Neuronal stem cell (in vitro differentiated cells): ENCODE data around the gene CHST8.

Experiments
- DNase-seq: peaks from one replicate; pipeline ENCODE4 v3.0.0-alpha.2; 2013; ENCODE audit warnings: low spot score
- H2AFZ ChIP-seq: one replicate; pipeline ENCODE4 v1.6.1; 2013; ENCODE audit warnings: mild to moderate bottlenecking, low read length, inconsistent platforms
- H2AK5ac ChIP-seq: 2 replicates; pipeline ENCODE4 v1.6.1; 2013; ENCODE audit warnings: low read depth, mild to moderate bottlenecking, inconsistent platforms, low read length, moderate library complexity, mixed read lengths
- H2BK120ac ChIP-seq: 2 replicates; pipeline ENCODE4 v1.6.1; 2013; ENCODE audit warnings: low read depth, mild to moderate bottlenecking, inconsistent platforms, low read length, moderate library complexity, mixed read lengths
- H2BK12ac ChIP-seq: one replicate; pipeline ENCODE4 v1.6.1; 2013; ENCODE audit warnings: low read length, inconsistent platforms
- H2BK15ac ChIP-seq: 2 replicates; pipeline ENCODE4 v1.6.1; 2013; ENCODE audit warnings: mild to moderate bottlenecking, low read length, inconsistent platforms, mixed read lengths
- H2BK5ac ChIP-seq: one replicate; pipeline ENCODE4 v1.6.1; 2013; ENCODE audit warnings: inconsistent platforms, mild to moderate bottlenecking, low read length, moderate library complexity
- H3K14ac ChIP-seq: one replicate; pipeline ENCODE4 v1.6.1; 2013; ENCODE audit warnings: low read length, inconsistent platforms
- H3K18ac ChIP-seq: 2 replicates; pipeline ENCODE4 v1.6.1; 2013; ENCODE audit warnings: low read length, inconsistent platforms
- H3K23ac ChIP-seq: 2 replicates; pipeline ENCODE4 v1.6.1; 2013; ENCODE audit warnings: low read depth, mild to moderate bottlenecking, mixed read lengths, low read length, inconsistent platforms; ENCODE audit not compliant: poor library complexity
- H3K27ac ChIP-seq: replicated peaks from 3 replicates; pipeline ENCODE4 v1.5.1; 2013; ENCODE audit warnings: low read length, inconsistent platforms
- H3K27me3 ChIP-seq, 3 experiments: 2 replicates each; pipeline ENCODE4 v1.6.1; 2013; ENCODE audit warnings: low read length in 3 of 3, mild to moderate bottlenecking in 2 of 3, inconsistent platforms in 1 of 3, low read depth in 1 of 3, mixed read lengths in 1 of 3, moderate library complexity in 1 of 3; ENCODE audit not compliant: control insufficient read depth in 3 of 3, insufficient read depth in 3 of 3
- H3K36me3 ChIP-seq, 2 donors: replicated peaks in 1 of 2; 2 replicates each; pipeline ENCODE4 v1.6.1; 2013; ENCODE audit warnings: low read length in 2 of 2; ENCODE audit not compliant: control insufficient read depth in 2 of 2, insufficient read depth in 2 of 2
- H3K4ac ChIP-seq: 2 replicates; pipeline ENCODE4 v1.6.1; 2013; ENCODE audit warnings: inconsistent platforms, mild to moderate bottlenecking, low read length, moderate library complexity
- H3K4me1 ChIP-seq, 2 donors: 1 replicate in 1 of 2; 2 replicates in 1 of 2; pipeline ENCODE4 v1.6.1; 2013; ENCODE audit warnings: low read length in 2 of 2, low read depth in 1 of 2; ENCODE audit not compliant: control insufficient read depth in 2 of 2, insufficient read depth in 1 of 2
- H3K4me2 ChIP-seq: one replicate; pipeline ENCODE4 v1.6.1; 2013; ENCODE audit warnings: mild to moderate bottlenecking, low read length, inconsistent platforms; ENCODE audit not compliant: insufficient read depth, poor library complexity, severe bottlenecking
- H3K4me3 ChIP-seq, 2 donors: 2 replicates each; pipeline ENCODE4 v1.5.1; 2013; ENCODE audit warnings: low read length in 2 of 2, mild to moderate bottlenecking in 2 of 2, inconsistent platforms in 1 of 2, moderate library complexity in 1 of 2
- H3K79me1 ChIP-seq: one replicate; pipeline ENCODE4 v1.6.1; 2013; ENCODE audit warnings: low read depth, mild to moderate bottlenecking, inconsistent platforms, low read length, moderate library complexity
- H3K9ac ChIP-seq: one replicate; pipeline ENCODE4 v1.6.1; 2013; ENCODE audit warnings: mild to moderate bottlenecking, low read depth, low read length, inconsistent platforms; ENCODE audit not compliant: poor library complexity
- H3K9me3 ChIP-seq, 2 donors: replicated peaks in 1 of 2; 2 replicates each; pipeline versions ENCODE3 to v1.6.1; 2013; ENCODE audit warnings: low read length in 2 of 2, mild to moderate bottlenecking in 2 of 2, inconsistent platforms in 1 of 2, low read depth in 1 of 2, mixed read lengths in 1 of 2, moderate library complexity in 1 of 2; ENCODE audit not compliant: control insufficient read depth in 2 of 2, insufficient read depth in 1 of 2
- H4K8ac ChIP-seq: one replicate; pipeline ENCODE4 v1.6.1; 2013; ENCODE audit warnings: low read depth, mild to moderate bottlenecking, inconsistent platforms, low read length, moderate library complexity
- H4K91ac ChIP-seq: one replicate; pipeline ENCODE4 v1.6.1; 2013; ENCODE audit warnings: low read length, low read depth, mild to moderate bottlenecking, inconsistent platforms; ENCODE audit not compliant: poor library complexity
- WGBS, 2 donors: extraction: QIAGEN DNeasy Blood & Tissue Kit; methylation state at CpG; one replicate each; pipeline ENCODE4 v1.1.7; 2013; ENCODE audit warnings: missing lambda C conversion rate in 2 of 2, mixed read lengths in 1 of 2; ENCODE audit not compliant: insufficient read length in 2 of 2, insufficient replicate concordance in 1 of 2; ENCODE audit errors: extremely low coverage in 2 of 2; 5-methylcytosine and 5-hydroxymethylcytosine counted together

The CHST8 gene

GRCh38 chr19:33758541-33759013 is 136.8 kb downstream of the CHST8 start:
- Histone ChIP-seq H3K14ac (no peak overlapping the region), H4K91ac (no peak overlapping the region), H3K36me3 (no peaks in the 10 kb centered on the region), H3K23ac (peak overlapping the region; percentile 39), H4K8ac (peak overlapping the region; percentile 32), H3K4ac (no peak overlapping the region), H3K4me1 (peaks cover 2 to 3% of the 10 kb centered on the region in 2 donors), H3K27ac (no peak overlapping the region), H3K27me3 (peaks cover 0 to 6% (median 0%) of the 10 kb centered on the region in 3 experiments), H3K9me3 (peaks cover 0 to 5% of the 10 kb centered on the region in 2 donors), H3K4me2 (no peak overlapping the region), H3K9ac (no peak overlapping the region), H2BK12ac (no peak overlapping the region), H3K79me1 (no peaks in the 10 kb centered on the region), H2BK15ac (no peak overlapping the region), H2BK120ac (no peak overlapping the region), H2AFZ (peak overlapping the region; percentile 64), H3K18ac (no peak overlapping the region), H2AK5ac (peak overlapping the region; percentile 68), H3K4me3 (no peak overlapping the region), H2BK5ac (no peak overlapping the region)
- DNase-seq: no peak
- no CpG with 5 or more reads among the region's 12 CpGs for WGBS, 2 donors

GRCh38 chr19:33759356-33759755 is 137.6 kb downstream of the CHST8 start:
- WGBS, 2 donors: no CpG with 5 or more reads among the region's 7 CpGs
- H3K27ac ChIP-seq: no peak overlapping the region
- peaks cover 0 to 6% (median 0%) of the 10 kb centered on the region in 3 experiments for H3K27me3 ChIP-seq
- H3K9ac ChIP-seq: no peak overlapping the region
- peaks cover 0 to 5% of the 10 kb centered on the region in 2 donors for H3K9me3 ChIP-seq
- no peak overlapping the region for H2BK120ac ChIP-seq
- no peak overlapping the region for H2AK5ac ChIP-seq
- no peaks in the 10 kb centered on the region for H3K36me3 ChIP-seq
- H3K4ac ChIP-seq: no peak overlapping the region
- H3K79me1 ChIP-seq: no peaks in the 10 kb centered on the region
- no peak overlapping the region for H3K4me2 ChIP-seq
- no peak overlapping the region for H3K18ac ChIP-seq
- H3K4me1 ChIP-seq: peaks cover 2 to 3% of the 10 kb centered on the region in 2 donors
- H3K23ac ChIP-seq: no peak overlapping the region
- H2BK12ac ChIP-seq: no peak overlapping the region
- no peak for DNase-seq
- no peak overlapping the region for H2AFZ ChIP-seq
- H4K8ac ChIP-seq: no peak overlapping the region
- H3K14ac ChIP-seq: no peak overlapping the region
- H4K91ac ChIP-seq: no peak overlapping the region
- H3K4me3 ChIP-seq: no peak overlapping the region
- H2BK15ac ChIP-seq: no peak overlapping the region
- no peak overlapping the region for H2BK5ac ChIP-seq

- Histone ChIP-seq H3K9ac (no peak overlapping the region), H3K23ac (peak overlapping the region; percentile 52), H3K79me1 (no peaks in the 10 kb centered on the region), H3K27ac (no peak overlapping the region), H3K4me1 (no peaks in the 10 kb centered on the region), H3K36me3 (no peaks in the 10 kb centered on the region), H3K14ac (no peak overlapping the region), H2AK5ac (no peak overlapping the region), H3K4me2 (no peak overlapping the region), H3K4me3 (no peak overlapping the region), H4K8ac (no peak overlapping the region), H2AFZ (no peak overlapping the region), H3K27me3 (peaks cover 0 to 4% (median 0%) of the 10 kb centered on the region in 3 experiments), H2BK15ac (no peak overlapping the region), H3K18ac (no peak overlapping the region), H2BK5ac (no peak overlapping the region), H2BK120ac (no peak overlapping the region), H2BK12ac (no peak overlapping the region), H4K91ac (no peak overlapping the region), H3K4ac (no peak overlapping the region), H3K9me3 (peaks cover 0 to 5% of the 10 kb centered on the region in 2 donors)
- no peak for DNase-seq
- no CpG with 5 or more reads among the region's 11 CpGs for WGBS, 2 donors
These were observed 142.0 kb downstream of the CHST8 start for GRCh38 chr19:33763633-33764371.

GRCh38 chr19:33766623-33767022 is 144.9 kb downstream of the CHST8 start:
- H2AK5ac ChIP-seq: no peak overlapping the region
- H3K4ac ChIP-seq: no peak overlapping the region
- no peak overlapping the region for H3K27ac ChIP-seq
- H3K79me1 ChIP-seq: no peaks in the 10 kb centered on the region
- no CpG with 5 or more reads among the region's 13 CpGs for WGBS, 2 donors
- H2BK120ac ChIP-seq: no peak overlapping the region
- H3K27me3 ChIP-seq: peaks cover 0 to 20% (median 4%) of the 10 kb centered on the region in 3 experiments
- peaks cover 0 to 2% of the 10 kb centered on the region in 2 donors for H3K9me3 ChIP-seq
- H3K23ac ChIP-seq: peak overlapping the region; percentile 53
- H3K36me3 ChIP-seq: no peaks in the 10 kb centered on the region
- no peak overlapping the region for H3K18ac ChIP-seq
- no peak overlapping the region for H2AFZ ChIP-seq
- no peak overlapping the region for H2BK15ac ChIP-seq
- H2BK12ac ChIP-seq: no peak overlapping the region
- DNase-seq: no peak
- no peak overlapping the region for H3K9ac ChIP-seq
- H3K4me3 ChIP-seq: no peak overlapping the region
- H4K91ac ChIP-seq: no peak overlapping the region
- no peak overlapping the region for H3K14ac ChIP-seq
- H2BK5ac ChIP-seq: no peak overlapping the region
- no peak overlapping the region for H4K8ac ChIP-seq
- no peaks in the 10 kb centered on the region for H3K4me1 ChIP-seq
- H3K4me2 ChIP-seq: no peak overlapping the region
